A549 (cell line): ENCODE results near the gene TMEM108.

ENCODE experiments used
- BHLHE40 ChIP-seq: IDR thresholded peaks from 2 replicates; pipeline ENCODE4 v1.6.1; 2012; ENCODE audit warnings: low read depth, low read length, inconsistent platforms
- HOXB5 ChIP-seq: fragments of 250-450 bp; sonication (Bioruptor Pico); IDR thresholded peaks from 2 replicates; pipeline ENCODE4 v1.5.0; 2020; ENCODE audit warnings: mild to moderate bottlenecking, moderate library complexity
- POLR2A ChIP-seq: IDR thresholded peaks from 2 replicates; pipeline ENCODE4 v1.6.1; 2012; ENCODE audit warnings: mild to moderate bottlenecking, low read length
- TF ChIP-seq, protein P1 (sequence below): fragments of 200-600 bp; sonication (generic); IDR thresholded peaks from 2 replicates; pipeline ENCODE4 v1.6.1; 2016; ENCODE audit warnings: antibody characterized with exemption, mild to moderate bottlenecking, moderate library complexity
- TF ChIP-seq, protein P2 (sequence below): IDR thresholded peaks from 2 replicates; pipeline ENCODE4 v1.6.1; 2012
- TF ChIP-seq, protein P3 (sequence below): fragments of >200 bp; sonication (Bioruptor Twin); formaldehyde crosslinking; IDR thresholded peaks from 3 replicates; pipeline ENCODE4 v1.5.1; 2016

DNA sequence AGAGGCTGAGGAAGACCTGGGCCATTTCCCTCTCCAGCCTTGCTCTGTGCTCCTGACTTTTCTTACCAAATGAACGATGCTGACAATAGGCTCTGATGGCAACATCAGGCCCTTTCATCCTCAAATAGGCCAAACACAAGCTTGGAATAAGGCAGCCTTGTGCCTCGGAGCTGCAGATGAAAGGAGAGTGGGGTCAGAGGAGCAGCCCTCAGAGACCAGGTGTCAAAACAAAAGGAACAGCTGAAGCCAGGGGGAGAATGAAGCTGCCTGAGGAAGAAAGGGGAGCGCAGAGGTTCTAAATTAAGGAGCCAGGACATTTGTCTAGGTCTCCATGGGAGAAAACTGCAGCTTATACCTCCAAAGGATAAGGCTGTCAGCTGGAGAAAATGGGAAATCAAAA is 366.7 kb downstream of the TMEM108 start:
- no peak for TF ChIP-seq POLR2A
- no peak for TF ChIP-seq HOXB5 (CRISPR knock-in tag)
- TF ChIP-seq, protein P1, sequence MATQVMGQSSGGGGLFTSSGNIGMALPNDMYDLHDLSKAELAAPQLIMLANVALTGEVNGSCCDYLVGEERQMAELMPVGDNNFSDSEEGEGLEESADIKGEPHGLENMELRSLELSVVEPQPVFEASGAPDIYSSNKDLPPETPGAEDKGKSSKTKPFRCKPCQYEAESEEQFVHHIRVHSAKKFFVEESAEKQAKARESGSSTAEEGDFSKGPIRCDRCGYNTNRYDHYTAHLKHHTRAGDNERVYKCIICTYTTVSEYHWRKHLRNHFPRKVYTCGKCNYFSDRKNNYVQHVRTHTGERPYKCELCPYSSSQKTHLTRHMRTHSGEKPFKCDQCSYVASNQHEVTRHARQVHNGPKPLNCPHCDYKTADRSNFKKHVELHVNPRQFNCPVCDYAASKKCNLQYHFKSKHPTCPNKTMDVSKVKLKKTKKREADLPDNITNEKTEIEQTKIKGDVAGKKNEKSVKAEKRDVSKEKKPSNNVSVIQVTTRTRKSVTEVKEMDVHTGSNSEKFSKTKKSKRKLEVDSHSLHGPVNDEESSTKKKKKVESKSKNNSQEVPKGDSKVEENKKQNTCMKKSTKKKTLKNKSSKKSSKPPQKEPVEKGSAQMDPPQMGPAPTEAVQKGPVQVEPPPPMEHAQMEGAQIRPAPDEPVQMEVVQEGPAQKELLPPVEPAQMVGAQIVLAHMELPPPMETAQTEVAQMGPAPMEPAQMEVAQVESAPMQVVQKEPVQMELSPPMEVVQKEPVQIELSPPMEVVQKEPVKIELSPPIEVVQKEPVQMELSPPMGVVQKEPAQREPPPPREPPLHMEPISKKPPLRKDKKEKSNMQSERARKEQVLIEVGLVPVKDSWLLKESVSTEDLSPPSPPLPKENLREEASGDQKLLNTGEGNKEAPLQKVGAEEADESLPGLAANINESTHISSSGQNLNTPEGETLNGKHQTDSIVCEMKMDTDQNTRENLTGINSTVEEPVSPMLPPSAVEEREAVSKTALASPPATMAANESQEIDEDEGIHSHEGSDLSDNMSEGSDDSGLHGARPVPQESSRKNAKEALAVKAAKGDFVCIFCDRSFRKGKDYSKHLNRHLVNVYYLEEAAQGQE, result no peak
- TF ChIP-seq, protein P2, sequence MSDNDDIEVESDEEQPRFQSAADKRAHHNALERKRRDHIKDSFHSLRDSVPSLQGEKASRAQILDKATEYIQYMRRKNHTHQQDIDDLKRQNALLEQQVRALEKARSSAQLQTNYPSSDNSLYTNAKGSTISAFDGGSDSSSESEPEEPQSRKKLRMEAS, result no peak
- TF ChIP-seq, protein P3, sequence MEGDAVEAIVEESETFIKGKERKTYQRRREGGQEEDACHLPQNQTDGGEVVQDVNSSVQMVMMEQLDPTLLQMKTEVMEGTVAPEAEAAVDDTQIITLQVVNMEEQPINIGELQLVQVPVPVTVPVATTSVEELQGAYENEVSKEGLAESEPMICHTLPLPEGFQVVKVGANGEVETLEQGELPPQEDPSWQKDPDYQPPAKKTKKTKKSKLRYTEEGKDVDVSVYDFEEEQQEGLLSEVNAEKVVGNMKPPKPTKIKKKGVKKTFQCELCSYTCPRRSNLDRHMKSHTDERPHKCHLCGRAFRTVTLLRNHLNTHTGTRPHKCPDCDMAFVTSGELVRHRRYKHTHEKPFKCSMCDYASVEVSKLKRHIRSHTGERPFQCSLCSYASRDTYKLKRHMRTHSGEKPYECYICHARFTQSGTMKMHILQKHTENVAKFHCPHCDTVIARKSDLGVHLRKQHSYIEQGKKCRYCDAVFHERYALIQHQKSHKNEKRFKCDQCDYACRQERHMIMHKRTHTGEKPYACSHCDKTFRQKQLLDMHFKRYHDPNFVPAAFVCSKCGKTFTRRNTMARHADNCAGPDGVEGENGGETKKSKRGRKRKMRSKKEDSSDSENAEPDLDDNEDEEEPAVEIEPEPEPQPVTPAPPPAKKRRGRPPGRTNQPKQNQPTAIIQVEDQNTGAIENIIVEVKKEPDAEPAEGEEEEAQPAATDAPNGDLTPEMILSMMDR, result no peak
- TF ChIP-seq BHLHE40, result no peak
